ENCODE results near the gene RPS6KA4. TPM values are rescaled to one million over a fixed set of nuclear protein-coding genes. Genes with fewer than 3 reads are reported as not detected.

RPS6KA4 gene
- total RNA-seq, 4 donors from 2014 or later: 19.1 to 36.1 (median 26.0) TPM

DNA sequence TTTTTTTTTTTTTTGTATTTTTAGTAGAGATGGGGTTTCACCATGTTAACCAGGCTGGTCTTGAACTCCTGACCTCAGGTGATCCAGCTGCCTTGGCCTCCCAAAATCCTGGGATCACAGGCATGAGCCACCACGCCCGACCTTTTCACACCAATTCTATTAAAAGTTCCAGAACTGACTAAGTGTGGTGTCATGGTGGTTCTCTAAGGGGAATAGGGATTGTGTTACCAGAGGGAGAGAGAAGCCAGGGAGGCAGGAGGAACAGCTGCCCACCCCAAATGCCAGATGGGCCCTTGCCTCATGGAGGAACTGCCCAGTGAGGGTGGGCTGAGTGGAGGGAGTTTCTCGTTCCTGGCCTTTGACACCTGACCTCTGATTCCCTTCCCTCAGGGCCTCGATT is 5.9 kb downstream of the RPS6KA4 start:
- H3K36me3 ChIP-seq: peaks cover 41 to 99% (median 94%) of the 10 kb centered on the region in 4 donors
- intact Hi-C loops (cut with DNase I): no loop called here
- H3K27ac ChIP-seq (replicated peaks in 1 of 4): no peak overlapping the region
- no peaks in the 10 kb centered on the region for H3K27me3 ChIP-seq
- H3K4me1 ChIP-seq: peaks cover 4 to 12% (median 9%) of the 10 kb centered on the region in 4 donors
- no peak for DNase-seq (ENCODE audit: extremely low spot score)
- 90% methylated on average over 3 of the region's 4 CpGs for WGBS
- no peaks in the 10 kb centered on the region for H3K9me3 ChIP-seq
- TF ChIP-seq, protein P1, sequence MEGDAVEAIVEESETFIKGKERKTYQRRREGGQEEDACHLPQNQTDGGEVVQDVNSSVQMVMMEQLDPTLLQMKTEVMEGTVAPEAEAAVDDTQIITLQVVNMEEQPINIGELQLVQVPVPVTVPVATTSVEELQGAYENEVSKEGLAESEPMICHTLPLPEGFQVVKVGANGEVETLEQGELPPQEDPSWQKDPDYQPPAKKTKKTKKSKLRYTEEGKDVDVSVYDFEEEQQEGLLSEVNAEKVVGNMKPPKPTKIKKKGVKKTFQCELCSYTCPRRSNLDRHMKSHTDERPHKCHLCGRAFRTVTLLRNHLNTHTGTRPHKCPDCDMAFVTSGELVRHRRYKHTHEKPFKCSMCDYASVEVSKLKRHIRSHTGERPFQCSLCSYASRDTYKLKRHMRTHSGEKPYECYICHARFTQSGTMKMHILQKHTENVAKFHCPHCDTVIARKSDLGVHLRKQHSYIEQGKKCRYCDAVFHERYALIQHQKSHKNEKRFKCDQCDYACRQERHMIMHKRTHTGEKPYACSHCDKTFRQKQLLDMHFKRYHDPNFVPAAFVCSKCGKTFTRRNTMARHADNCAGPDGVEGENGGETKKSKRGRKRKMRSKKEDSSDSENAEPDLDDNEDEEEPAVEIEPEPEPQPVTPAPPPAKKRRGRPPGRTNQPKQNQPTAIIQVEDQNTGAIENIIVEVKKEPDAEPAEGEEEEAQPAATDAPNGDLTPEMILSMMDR (IDR thresholded peaks at IDR 0.05): no peak
- no peak for TF ChIP-seq POLR2A (IDR thresholded peaks at IDR 0.05; ENCODE audit: low read depth)
- no peak for TF ChIP-seq POLR2AphosphoS5 (IDR thresholded peaks at IDR 0.05)
- no peak for TF ChIP-seq EP300 (IDR thresholded peaks at IDR 0.05)
- H3K4me3 ChIP-seq: no peak overlapping the region

DNA sequence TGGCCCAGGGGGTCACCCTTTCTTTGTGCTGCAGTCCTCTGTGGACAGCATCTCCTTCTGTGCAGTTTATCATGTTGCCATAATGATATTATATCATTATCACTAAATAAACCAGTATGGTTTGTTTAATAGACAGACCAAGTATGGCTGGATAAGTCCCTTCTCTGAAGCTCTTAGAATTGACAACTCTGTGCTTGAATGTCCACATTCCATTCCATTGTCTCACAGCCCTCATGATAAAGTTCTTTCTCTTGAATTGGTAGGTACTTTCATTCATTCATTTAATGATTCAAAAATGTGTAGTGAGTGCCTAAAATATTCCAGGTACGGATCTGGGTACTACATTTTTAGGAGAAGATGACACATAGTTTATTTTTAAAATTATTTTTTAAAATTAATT is 7.8 kb downstream of the RPS6KA4 start:
- Histone ChIP-seq H3K9me3 (no peaks in the 10 kb centered on the region), H3K4me3 (no peak overlapping the region), H3K27ac (replicated peaks in 1 of 4) (no peak overlapping the region), H3K4me1 (no peaks in the 10 kb centered on the region), H3K36me3 (peaks cover 51 to 97% (median 95%) of the 10 kb centered on the region in 4 donors), H3K27me3 (no peaks in the 10 kb centered on the region)
- intact Hi-C loops (cut with DNase I): no loop called here
- no peak for TF ChIP-seq EP300 (IDR thresholded peaks at IDR 0.05)
- TF ChIP-seq POLR2A (IDR thresholded peaks at IDR 0.05; ENCODE audit: low read depth): no peak
- TF ChIP-seq POLR2AphosphoS5 (IDR thresholded peaks at IDR 0.05): no peak
- TF ChIP-seq, protein P1 (IDR thresholded peaks at IDR 0.05): no peak
- no peak for DNase-seq (ENCODE audit: extremely low spot score)
- WGBS: 48% methylated on average over 1 of the region's 1 CpG

DNA sequence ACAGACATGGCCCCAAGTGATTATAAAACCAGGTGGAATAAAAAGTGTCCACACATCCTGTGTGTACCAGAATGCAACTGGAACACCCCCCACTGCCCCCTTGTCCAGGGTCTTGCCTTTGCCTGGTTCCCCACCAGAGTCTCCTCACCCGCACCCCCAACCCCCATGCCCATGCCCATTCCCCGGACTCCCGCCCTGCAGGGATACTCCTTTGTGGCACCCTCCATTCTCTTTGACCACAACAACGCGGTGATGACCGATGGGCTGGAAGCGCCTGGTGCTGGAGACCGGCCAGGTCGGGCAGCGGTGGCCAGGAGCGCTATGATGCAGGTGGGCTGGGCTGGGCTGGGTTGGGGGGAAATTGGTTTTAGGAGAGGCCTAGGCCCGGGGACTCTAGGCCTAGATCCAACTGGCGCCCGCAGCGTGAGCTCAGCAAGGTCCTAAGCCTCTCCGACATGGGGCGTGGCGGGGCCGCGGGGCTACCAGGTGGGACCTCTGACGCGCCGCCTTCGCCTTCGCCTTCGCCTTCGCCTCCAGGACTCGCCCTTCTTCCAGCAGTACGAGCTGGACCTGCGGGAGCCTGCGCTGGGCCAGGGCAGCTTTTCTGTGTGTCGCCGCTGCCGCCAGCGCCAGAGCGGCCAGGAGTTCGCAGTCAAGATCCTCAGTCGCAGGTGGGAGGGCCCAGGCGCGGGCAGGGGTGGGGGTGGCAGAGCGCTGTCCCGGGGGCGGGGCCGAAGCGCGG is 9.1 kb downstream of the RPS6KA4 start:
- H3K4me1 ChIP-seq: no peaks in the 10 kb centered on the region
- no peak overlapping the region for H3K4me3 ChIP-seq
- intact Hi-C loops (cut with DNase I): no loop called here
- H3K27me3 ChIP-seq: no peaks in the 10 kb centered on the region
- no peak overlapping the region for H3K27ac ChIP-seq (replicated peaks in 1 of 4)
- WGBS: 90% methylated on average over 33 of the region's 46 CpGs
- H3K9me3 ChIP-seq: no peaks in the 10 kb centered on the region
- H3K36me3 ChIP-seq: peaks cover 41 to 86% (median 83%) of the 10 kb centered on the region in 4 donors
- DNase-seq (ENCODE audit: extremely low spot score): no peak
- no peak for TF ChIP-seq POLR2A (IDR thresholded peaks at IDR 0.05; ENCODE audit: low read depth)
- TF ChIP-seq EP300 (IDR thresholded peaks at IDR 0.05): no peak
- no peak for TF ChIP-seq POLR2AphosphoS5 (IDR thresholded peaks at IDR 0.05)
- TF ChIP-seq, protein P1 (IDR thresholded peaks at IDR 0.05): no peak

DNA sequence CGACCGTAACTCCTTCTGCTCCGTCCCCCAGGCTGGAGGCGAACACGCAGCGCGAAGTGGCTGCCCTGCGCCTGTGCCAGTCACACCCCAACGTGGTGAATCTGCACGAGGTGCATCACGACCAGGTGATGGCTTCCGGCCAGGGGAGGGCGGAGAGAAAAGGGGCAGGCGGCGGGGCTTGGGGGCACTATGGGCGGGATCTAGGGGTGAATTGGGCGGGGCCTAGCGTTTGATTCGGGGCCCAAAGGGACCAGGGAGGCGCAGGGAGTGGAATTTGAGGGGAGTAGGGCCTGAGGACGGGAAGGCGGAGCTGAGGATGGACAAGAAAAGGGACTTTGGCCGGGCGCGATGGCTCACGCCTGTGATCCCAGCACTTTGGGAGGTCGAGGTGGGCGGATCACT is 9.7 kb downstream of the RPS6KA4 start:
- Histone ChIP-seq H3K27ac (replicated peaks in 1 of 4) (no peak overlapping the region), H3K4me1 (no peaks in the 10 kb centered on the region), H3K4me3 (no peak overlapping the region), H3K9me3 (no peaks in the 10 kb centered on the region), H3K27me3 (no peaks in the 10 kb centered on the region), H3K36me3 (peaks cover 39 to 80% (median 77%) of the 10 kb centered on the region in 4 donors)
- 87% methylated on average over 26 of the region's 28 CpGs for WGBS
- intact Hi-C loops (cut with DNase I): no loop called here
- TF ChIP-seq POLR2A (IDR thresholded peaks at IDR 0.05; ENCODE audit: low read depth): no peak
- no peak for DNase-seq (ENCODE audit: extremely low spot score)

DNA sequence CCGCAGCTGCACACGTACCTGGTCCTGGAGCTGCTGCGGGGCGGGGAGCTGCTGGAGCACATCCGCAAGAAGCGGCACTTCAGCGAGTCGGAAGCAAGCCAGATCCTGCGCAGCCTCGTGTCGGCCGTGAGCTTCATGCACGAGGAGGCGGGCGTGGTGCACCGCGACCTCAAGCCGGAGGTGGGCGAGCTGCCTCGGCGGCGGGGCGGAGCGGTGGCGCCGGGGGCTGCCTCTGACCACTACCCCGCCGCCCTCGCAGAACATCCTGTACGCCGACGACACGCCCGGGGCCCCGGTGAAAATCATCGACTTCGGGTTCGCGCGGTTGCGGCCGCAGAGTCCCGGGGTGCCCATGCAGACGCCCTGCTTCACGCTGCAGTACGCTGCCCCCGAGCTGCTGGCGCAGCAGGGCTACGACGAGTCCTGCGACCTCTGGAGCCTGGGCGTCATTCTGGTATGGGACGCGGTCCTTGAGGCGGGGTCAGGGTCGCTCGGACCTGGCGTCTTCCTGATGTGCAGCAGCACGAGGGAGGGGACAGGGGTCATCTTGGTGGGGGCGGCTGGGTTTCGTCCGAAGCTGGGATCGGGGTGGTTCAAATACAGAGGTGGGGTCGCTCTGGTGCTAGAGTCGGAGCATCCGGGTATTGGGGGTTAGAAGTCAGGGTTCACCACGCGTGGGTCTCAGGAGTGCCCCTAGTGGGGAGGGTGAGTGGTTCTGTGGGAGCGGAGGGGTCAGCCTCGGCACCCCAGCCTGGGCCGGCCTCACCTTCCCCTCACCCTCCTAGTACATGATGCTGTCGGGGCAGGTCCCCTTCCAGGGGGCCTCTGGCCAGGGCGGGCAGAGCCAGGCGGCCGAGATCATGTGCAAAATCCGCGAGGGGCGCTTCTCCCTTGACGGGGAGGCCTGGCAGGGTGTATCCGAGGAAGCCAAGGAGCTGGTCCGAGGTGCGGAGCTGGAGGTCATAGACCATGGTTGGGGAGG is 10.8 kb downstream of the RPS6KA4 start:
- no peak for TF ChIP-seq EP300 (IDR thresholded peaks at IDR 0.05)
- H3K4me1 ChIP-seq: no peaks in the 10 kb centered on the region
- DNase-seq (ENCODE audit: extremely low spot score): no peak
- no peaks in the 10 kb centered on the region for H3K9me3 ChIP-seq
- peaks cover 39 to 70% (median 68%) of the 10 kb centered on the region in 4 donors for H3K36me3 ChIP-seq
- intact Hi-C loops (cut with DNase I): no loop called here
- WGBS: 79% methylated on average over 47 of the region's 82 CpGs
- no peaks in the 10 kb centered on the region for H3K27me3 ChIP-seq
- no peak overlapping the region for H3K27ac ChIP-seq (replicated peaks in 1 of 4)
- H3K4me3 ChIP-seq: no peak overlapping the region

Data from esophagus muscularis mucosa (tissue), 4 donors.